NCI-H345 treated with DMSO at 0.1 percent for 48 hours (cell line): ENCODE measurements around the gene TAS2R40.
A peak's percentile ranks its signal among the peaks of the same experiment; 100 is the strongest.
"Not testable (repeated sequence)": the region's sequence is repeated elsewhere in the genome, so short reads cannot be mapped to it uniquely, and the experiment has no call there.

Source experiments
- DNase-seq: peaks from one replicate; lab custom pipeline; 2025; ENCODE audit not compliant: unreplicated experiment; lab: John Stamatoyannopoulos, UW

The TAS2R40 gene

GRCh38 chr7:143248761-143249354 is 27.0 kb downstream of the TAS2R40 start:
- DNase-seq = no peak

- DNase-seq = no peak
Measured at GRCh38 chr7:143250199-143250598, 28.4 kb downstream of the TAS2R40 start.

GRCh38 chr7:143250822-143251221 is 29.0 kb downstream of the TAS2R40 start:
- no peak for DNase-seq

- DNase-seq = no peak
Measured at GRCh38 chr7:143252006-143252405, 30.2 kb downstream of the TAS2R40 start.

DNA sequence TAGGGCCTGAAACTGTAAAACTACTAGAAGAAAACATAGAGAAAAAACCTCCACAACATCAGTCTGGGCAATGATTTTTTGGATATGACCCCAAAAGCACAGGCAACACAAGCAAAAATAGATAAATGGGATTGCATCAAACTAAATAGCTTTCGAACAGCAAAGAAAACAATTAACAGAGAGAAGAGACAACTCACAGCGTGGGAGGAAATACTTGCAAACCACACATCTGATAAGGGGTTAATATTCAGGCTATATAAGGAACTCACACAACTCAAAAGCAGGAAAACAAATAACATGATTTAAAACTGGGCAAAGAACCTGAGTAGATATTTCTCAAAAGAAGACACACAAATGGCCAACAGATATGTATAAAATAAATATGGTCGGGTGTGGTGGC is 33.7 kb downstream of the TAS2R40 start:
- no peak for DNase-seq

- no peak for DNase-seq
Measured at GRCh38 chr7:143256325-143256724, 34.5 kb downstream of the TAS2R40 start.

- DNase-seq = no peak
Measured at GRCh38 chr7:143256932-143257331, 35.1 kb downstream of the TAS2R40 start.

DNA sequence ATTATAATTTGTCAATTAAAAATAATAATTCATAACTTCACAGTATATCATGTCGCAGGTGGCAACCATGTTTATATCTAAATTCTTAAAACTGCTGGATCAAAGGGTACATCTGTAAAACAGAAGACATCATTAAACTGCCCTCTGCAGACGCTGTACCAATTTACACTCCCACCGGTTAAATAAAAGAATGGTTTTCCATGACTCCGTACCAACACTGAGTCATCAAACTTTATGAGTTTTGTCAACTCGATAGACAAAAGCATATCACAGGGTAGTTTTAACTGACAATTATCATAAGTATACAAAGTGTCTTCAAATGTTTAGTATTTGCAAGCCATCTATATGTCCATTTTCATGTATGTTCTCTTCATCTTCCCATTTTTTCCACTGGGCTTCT is 35.7 kb downstream of the TAS2R40 start:
- no peak for DNase-seq

- no peak for DNase-seq
Measured at GRCh38 chr7:143258831-143259230, 37.0 kb downstream of the TAS2R40 start.

GRCh38 chr7:143259765-143260164 is 37.9 kb downstream of the TAS2R40 start:
- no peak for DNase-seq

- no peak for DNase-seq
Measured at GRCh38 chr7:143261901-143262300, 40.1 kb downstream of the TAS2R40 start.

DNA sequence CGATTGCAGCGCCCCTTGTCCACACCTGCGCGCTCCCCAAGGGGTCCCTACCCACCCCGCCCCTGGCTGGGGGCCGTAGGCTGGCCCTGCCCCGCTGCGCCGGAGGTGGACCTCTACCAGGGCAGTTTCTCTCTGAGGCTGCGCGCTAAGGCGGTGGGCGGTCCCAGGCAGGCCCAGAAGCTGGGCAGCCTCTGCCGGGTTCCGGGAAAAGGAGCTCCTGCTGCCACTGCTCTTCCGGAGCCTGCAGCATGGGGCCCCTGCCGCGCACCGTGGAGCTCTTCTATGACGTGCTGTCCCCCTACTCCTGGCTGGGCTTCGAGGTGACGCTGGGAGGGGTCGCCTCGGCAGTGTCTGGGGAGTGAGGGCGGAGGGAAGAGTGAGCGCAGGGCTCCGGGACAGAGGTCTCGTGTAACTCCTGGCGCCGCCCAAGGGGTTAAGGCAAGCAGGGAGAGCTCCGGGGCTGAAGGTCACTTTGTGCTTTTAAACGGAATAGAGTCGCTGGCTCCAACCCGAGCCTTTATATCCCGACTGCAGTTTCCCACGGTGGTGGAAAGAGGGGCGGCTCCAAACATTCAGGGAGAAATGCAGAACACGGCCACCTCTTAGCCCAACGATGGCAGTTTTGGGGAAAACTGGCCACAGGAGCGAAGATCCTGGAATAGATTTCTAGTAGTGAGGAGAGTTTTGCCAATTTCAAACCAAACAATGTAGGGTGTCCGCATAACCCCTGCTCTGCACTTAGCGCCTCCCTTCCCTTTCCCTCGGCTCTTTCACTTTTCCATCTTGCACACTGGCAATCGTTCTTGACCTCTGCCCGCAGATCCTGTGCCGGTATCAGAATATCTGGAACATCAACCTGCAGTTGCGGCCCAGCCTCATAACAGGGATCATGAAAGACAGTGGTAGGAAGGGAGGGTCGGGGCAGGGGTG is 41.7 kb downstream of the TAS2R40 start, which contains the start of gene GSTK1:
Gene GSTK1, plus strand, starts transcription at position 176 of the 930 bp plus-strand sequence. Its CDS starts 73 bp downstream, at position 249.
- DNase-seq = peak; percentile 13

- DNase-seq = not testable (repeated sequence)
Measured at GRCh38 chr7:143264196-143264568, 42.3 kb downstream of the TAS2R40 start.

DNA sequence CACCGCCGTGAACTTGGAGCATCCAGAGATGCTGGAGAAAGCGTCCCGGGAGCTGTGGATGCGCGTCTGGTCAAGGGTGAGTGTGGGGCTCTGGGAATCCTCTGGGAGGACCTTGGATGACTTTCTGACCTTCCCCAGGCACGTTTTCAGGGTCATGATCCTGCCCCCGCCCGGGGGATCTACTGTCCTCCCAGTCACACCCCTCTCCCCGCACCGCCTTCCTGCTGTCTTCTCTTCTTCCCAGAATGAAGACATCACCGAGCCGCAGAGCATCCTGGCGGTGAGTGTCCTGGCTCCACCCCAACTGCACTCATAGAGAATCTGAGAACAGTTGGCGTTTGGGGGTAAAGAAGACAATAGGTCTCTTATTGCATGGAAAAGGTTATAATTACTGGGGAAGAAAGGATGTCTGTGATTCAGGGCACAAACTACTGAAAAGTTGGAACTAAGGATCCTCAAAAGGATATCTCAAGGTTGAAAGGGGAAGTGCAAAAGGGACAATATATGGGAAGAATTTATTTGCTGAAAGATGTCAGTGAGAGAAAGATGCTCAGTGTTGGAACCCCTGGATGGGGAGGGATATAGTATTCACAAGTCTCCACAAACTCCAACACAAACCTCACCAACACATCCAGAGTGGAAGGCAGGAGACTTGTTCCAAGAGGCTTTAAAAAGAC is 43.3 kb downstream of the TAS2R40 start:
- DNase-seq = no peak

- no peak for DNase-seq
Measured at GRCh38 chr7:143269251-143269650, 47.4 kb downstream of the TAS2R40 start.

GRCh38 chr7:143271240-143271639 is 49.4 kb downstream of the TAS2R40 start:
- DNase-seq = no peak
